ENCODE results near the gene PTK7. TPM values are rescaled to one million over a fixed set of nuclear protein-coding genes. Genes with fewer than 3 reads are reported as not detected.
A peak's percentile ranks its signal among the peaks of the same experiment; 100 is the strongest.

PTK7 gene
- total RNA-seq, 1 experiment from 2014 or later, result 105 TPM

GRCh38 chr6:43123461-43124314, 47.6 kb downstream of the PTK7 start (continued):
- no peak for TF ChIP-seq CTCF (IDR thresholded peaks at IDR 0.05 in 2 of 3, conservative IDR thresholded peaks at IDR 0.05 in 1 of 3; ENCODE audit: borderline replicate concordance in 1 of 3, insufficient read depth in 1 of 3, low read depth in 2 of 3, low read length in 2 of 3)

DNA sequence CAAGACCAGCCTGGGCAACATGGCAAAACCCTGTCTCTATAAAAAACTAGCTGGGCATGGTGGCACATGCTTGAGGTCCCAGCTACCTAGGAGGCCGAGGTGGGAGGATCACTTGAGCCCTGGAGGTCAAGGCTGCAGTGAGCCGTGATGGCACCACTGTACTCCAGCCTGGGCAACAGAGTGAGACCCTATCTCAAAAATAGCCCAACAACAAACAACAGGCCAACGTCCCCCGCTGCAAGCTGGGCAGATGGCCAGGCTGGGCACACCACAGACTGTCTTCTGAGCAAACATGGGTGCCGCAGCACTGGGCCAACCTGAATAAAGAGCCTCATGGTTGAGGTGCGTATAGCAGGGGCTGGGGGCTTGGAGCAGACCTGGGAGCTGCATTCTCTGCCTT, 48.4 kb downstream of the PTK7 start:
- RAD21 ChIA-PET (ENCODE audit: low non-redundant PET in 1 of 2, low total read pairs in 2 of 2, uncharacterized antibody in 2 of 2, unreplicated experiment in 2 of 2), result interaction anchor here in 1 of 2 experiments (1.0 kb wide), 1 partner anchor 19 kb away, joined by 3 read pairs; no protein-coding TSS in a partner anchor

More for the DNA sequence above, 48.4 kb downstream of the PTK7 start:
- ChIA-PET POLR2A (no interaction called here), CTCF (no interaction called here)
- Histone ChIP-seq H2AFZ (ENCODE audit: low read depth, low read length, poor library complexity, severe bottlenecking) (no peak overlapping the region), H3K27me3 (ENCODE audit: insufficient read depth, low read length) (no peaks in the 10 kb centered on the region), H3K36me3 (ENCODE audit: control insufficient read depth in 1 of 2, insufficient read depth in 2 of 2, low read length in 2 of 2) (0 out of 4 replicates have a peak, but pooled peaks cover 0 to 4% of the 10 kb centered on the region in 2 experiments), H3K4me2 (ENCODE audit: low read length) (0 out of 2 replicates have a peak overlapping the region, but pooled peaks have one; percentile 73), H3K9me2 (ENCODE audit: insufficient read depth) (no peaks in the 10 kb centered on the region), H4K20me1 (ENCODE audit: insufficient read depth) (no peaks in the 10 kb centered on the region; the same call in 1 of the 2 replicates), H3K27ac (ENCODE audit: low read depth, low read length) (no peak overlapping the region), H3K4me3 (replicated peaks in 1 of 2; ENCODE audit: low read depth in 1 of 2, low read length in 2 of 2) (no peak overlapping the region), H3K9me3 (ENCODE audit: control insufficient read depth in 1 of 2, insufficient read depth in 1 of 2, low read depth in 1 of 2, low read length in 2 of 2) (no peaks in the 10 kb centered on the region), H3K4me1 (ENCODE audit: control insufficient read depth in 1 of 2, insufficient read depth in 2 of 2, low read length in 2 of 2) (peaks cover 76 to 78% of the 10 kb centered on the region in 2 experiments), H3K9ac (ENCODE audit: low read length) (no peak overlapping the region), H3K79me2 (ENCODE audit: insufficient read depth, low read length) (peaks cover 51% of the 10 kb centered on the region)
- DNase-seq (ENCODE audit: low read depth, low spot score), result no peak
- intact Hi-C loops (cut with micrococcal nuclease), result loop anchor here (5.0 kb wide), 1 partner anchor 47 kb away; the partner anchor contains the start of gene PTK7
- TF ChIP-seq CEBPB (IDR thresholded peaks at IDR 0.05; ENCODE audit: low read depth) (no peak), EZH2 (IDR thresholded peaks at IDR 0.05) (no peak), POLR2AphosphoS5 (IDR thresholded peaks at IDR 0.05; ENCODE audit: low read depth, low read length) (no peak), ELF1 (IDR thresholded peaks at IDR 0.05; ENCODE audit: borderline replicate concordance, low read depth) (no peak)
- ATAC-seq, result no peak
- no TSS peak for BruUV-seq (replicated peaks)
